HepG2 (cell line): ENCODE data around the gene CNPPD1. TPM values are rescaled to one million over a fixed set of nuclear protein-coding genes. Genes with fewer than 3 reads are reported as not detected.

Source experiments
- ATAC-seq: fragments of 200-7000 bp; cut with Tn5 transposase; 3 replicates; pipeline ENCODE4 v1.9.1; 2020; ENCODE audit warnings: mild to moderate bottlenecking, moderate library complexity
- BruUV-seq: library from RNA; stranded (reverse); fragments of 400-500 nt; replicated peaks from 2 replicates; lab custom pipeline; 2021; lab: Mats Ljungman, UMichigan
- CTCF ChIA-PET: fragments of 300-600 bp; formaldehyde crosslinking; extraction: SDS; loops from one replicate; lab custom pipeline; 2021; ENCODE audit warnings: low total read pairs, inconsistent platforms, low intra/inter-chr PET ratio; lab: Yijun Ruan, JAX
- POLR2A ChIA-PET: fragments of 350-600 bp; sonication (Branson Sonifier 250); formaldehyde crosslinking; loops from one replicate; lab custom pipeline; 2020; ENCODE audit warnings: antibody characterized with exemption, inconsistent platforms; lab: Yijun Ruan, JAX
- DNase-seq: peaks from one replicate; pipeline ENCODE4 v3.0.0-alpha.2; 2015; ENCODE audit warnings: low spot score
- FAIRE-seq: peaks from 3 replicates; lab custom pipeline; 2011; peaks lifted over from hg19 to GRCh38; lab: Jason Lieb, UNC
- H2AFZ ChIP-seq: one replicate; pipeline ENCODE4 v1.6.1; 2011; ENCODE audit warnings: low read length, inconsistent platforms
- H3K27ac ChIP-seq: fragments of 300-600 bp; 3 replicates; pipeline ENCODE4 v1.8.0; 2011; ENCODE audit warnings: mixed run types, mild to moderate bottlenecking, mixed read lengths, low read length, inconsistent platforms; ENCODE audit not compliant: insufficient read depth; ENCODE audit errors: extremely low read length
- H3K27me3 ChIP-seq, 2 experiments: fragments of 200-600 bp in 1 of 2; 2 replicates in 1 of 2; 3 replicates in 1 of 2; pipeline versions ENCODE4 v1.6.0 to v1.8.0; 2011; ENCODE audit warnings: low read length in 2 of 2, mild to moderate bottlenecking in 2 of 2, moderate library complexity in 2 of 2, inconsistent platforms in 1 of 2; ENCODE audit not compliant: insufficient read depth in 2 of 2, control insufficient read depth in 1 of 2
- H3K36me3 ChIP-seq, 2 experiments: fragments of 200-600 bp in 1 of 2; replicated peaks in 1 of 2; 2 replicates in 1 of 2; 3 replicates in 1 of 2; pipeline versions ENCODE4 v1.5.1 to v1.8.0; 2011; ENCODE audit warnings: low read length in 2 of 2, inconsistent platforms in 1 of 2; ENCODE audit not compliant: insufficient read depth in 2 of 2, control insufficient read depth in 1 of 2
- H3K4me1 ChIP-seq: 2 replicates; pipeline ENCODE4 v1.5.1; 2012; ENCODE audit warnings: low read length, inconsistent platforms; ENCODE audit not compliant: insufficient read depth
- H3K4me2 ChIP-seq: 2 replicates; pipeline ENCODE4 v1.6.0; 2011; ENCODE audit warnings: low read depth, low read length, inconsistent platforms
- H3K4me3 ChIP-seq, 3 experiments: fragments of 200-600 bp in 1 of 3; sonication (generic), shearing (Covaris generic) in 1 of 3; replicated peaks in 1 of 3; 2 replicates each; pipeline ENCODE4 v1.5.1; 2011 to 2016; ENCODE audit warnings: low read length in 3 of 3, inconsistent platforms in 2 of 3, low read depth in 2 of 3, mild to moderate bottlenecking in 2 of 3, control low read depth in 1 of 3, mixed read lengths in 1 of 3; ENCODE audit not compliant: insufficient read depth in 1 of 3
- H3K79me2 ChIP-seq: one replicate; pipeline ENCODE4 v1.6.1; 2011; ENCODE audit warnings: low read length, inconsistent platforms; ENCODE audit not compliant: insufficient read depth
- H3K9ac ChIP-seq: 2 replicates; pipeline ENCODE4 v1.6.0; 2011; ENCODE audit warnings: mild to moderate bottlenecking, low read depth, low read length, inconsistent platforms; ENCODE audit not compliant: insufficient read depth
- H3K9me3 ChIP-seq: 2 replicates; pipeline ENCODE4 v1.5.1; 2012; ENCODE audit warnings: mild to moderate bottlenecking, low read length
- H4K20me1 ChIP-seq: 2 replicates; pipeline ENCODE4 v1.6.0; 2011; ENCODE audit warnings: inconsistent platforms, mild to moderate bottlenecking, low read length, moderate library complexity; ENCODE audit not compliant: insufficient read depth
- CBX5 ChIP-seq: sonication (generic); formaldehyde crosslinking; IDR thresholded peaks from 2 replicates; pipeline ENCODE4 v1.4.0; 2020; ENCODE audit warnings: missing genetic modification reagents, borderline replicate concordance
- KLF16 ChIP-seq, 2 experiments: sonication (generic) in 1 of 2; formaldehyde crosslinking in 1 of 2; IDR thresholded peaks; 2 replicates each; pipeline versions ENCODE4 v1.6.1 to v1.8.0; 2016 to 2023; ENCODE audit warnings: missing genetic modification reagents in 2 of 2, missing compliant biosample characterization in 1 of 2
- RAD21 ChIP-seq: fragments of 450-650 bp; formaldehyde crosslinking; IDR thresholded peaks from 2 replicates; pipeline ENCODE4 v1.5.0; 2020; ENCODE audit warnings: mild to moderate bottlenecking
- SIN3B ChIP-seq: fragments of 150-350 bp; IDR thresholded peaks from 2 replicates; pipeline ENCODE4 v1.6.1; 2014; ENCODE audit warnings: low read length
- TSC22D2 ChIP-seq: sonication (generic); formaldehyde crosslinking; IDR thresholded peaks from 2 replicates; pipeline ENCODE4 v1.5.1; 2020; ENCODE audit warnings: missing genetic modification reagents, mild to moderate bottlenecking, borderline replicate concordance
- ZMYM3 ChIP-seq: sonication (generic); formaldehyde crosslinking; IDR thresholded peaks from 2 replicates; pipeline ENCODE4 v1.5.1; 2020; ENCODE audit warnings: mild to moderate bottlenecking, missing genetic modification reagents
- ZNF101 ChIP-seq: sonication (generic); formaldehyde crosslinking; IDR thresholded peaks from 2 replicates; pipeline ENCODE4 v1.4.0; 2020; ENCODE audit warnings: mild to moderate bottlenecking, low read depth, missing genetic modification reagents, borderline replicate concordance
- ZNF782 ChIP-seq: sonication (generic); formaldehyde crosslinking; IDR thresholded peaks from 2 replicates; pipeline ENCODE4 v1.4.0; 2020; ENCODE audit warnings: missing genetic modification reagents, mild to moderate bottlenecking, borderline replicate concordance
- ZSCAN25 ChIP-seq: sonication (generic); formaldehyde crosslinking; IDR thresholded peaks from 2 replicates; pipeline ENCODE4 v1.8.0; 2022; ENCODE audit warnings: mild to moderate bottlenecking, missing genetic modification reagents
- ZSCAN9 ChIP-seq: IDR thresholded peaks from 2 replicates; pipeline ENCODE4 v1.6.1; 2016; ENCODE audit warnings: borderline replicate concordance
- WGBS: methylation state at CpG from one replicate; pipeline ENCODE4 v1.1.6; 2017; ENCODE audit warnings: low lambda C conversion rate; 5-methylcytosine and 5-hydroxymethylcytosine counted together
- in situ Hi-C: cut with HindIII; loops from 2 replicates; pipeline ENCODE4 v1.10.0; 2017; ENCODE audit warnings: low pct_unique_long_range_greater_than_20kb; ENCODE audit not compliant: extremely low pct_ligation_motif_present
- intact Hi-C: fragments of 100-400 bp; cut with micrococcal nuclease; formaldehyde crosslinking; loops from one replicate; pipeline ENCODE4 v1.10.0; 2022; ENCODE audit not compliant: unreplicated experiment
- polyA plus RNA-seq, 8 experiments: library from polyadenylated mRNA; depleted of rRNA in 3 of 8; stranded (reverse) in 7 of 8; unstranded in 1 of 8; fragments of >200 nt; fragmentation: Illumina TruSeq in 4 of 8; extraction: Trizol in 4 of 8; gene quantifications; 2 replicates each; pipeline versions ENCODE4 v1.2.1 to v1.2.3, GENCODE V29; 2011 to 2016; ENCODE audit warnings: low read depth in 4 of 8, missing spikeins in 1 of 8, mixed read lengths in 1 of 8; ENCODE audit not compliant: insufficient read depth in 1 of 8
- total RNA-seq, 5 experiments: library from RNA; depleted of rRNA; stranded (reverse); fragments of >200 nt; fragmentation: Illumina TruSeq; extraction: Trizol; gene quantifications; 2 replicates each; pipeline ENCODE4 v1.2.3, GENCODE V29; 2016; ENCODE audit warnings: low read depth in 1 of 5
- TF ChIP-seq, protein P1 (sequence below): sonication (generic); formaldehyde crosslinking; IDR thresholded peaks from 2 replicates; pipeline ENCODE4 v1.4.0; 2020; ENCODE audit warnings: mild to moderate bottlenecking, missing genetic modification reagents
- TF ChIP-seq, protein P2 (sequence below): sonication (generic); formaldehyde crosslinking; IDR thresholded peaks from 2 replicates; pipeline ENCODE4 v1.9.0; 2021; ENCODE audit warnings: missing genetic modification reagents, mild to moderate bottlenecking, borderline replicate concordance
- TF ChIP-seq, protein P3 (sequence below): sonication (generic); formaldehyde crosslinking; IDR thresholded peaks from 2 replicates; pipeline ENCODE4 v1.5.0; 2020; ENCODE audit warnings: missing genetic modification reagents, mild to moderate bottlenecking, borderline replicate concordance

The CNPPD1 gene
- total and polyA plus RNA-seq, 2 of the 13 experiments (the other 11 are each of a cell fraction or from before 2014, with no cell fraction given), result 35.5 to 49.4 TPM

DNA sequence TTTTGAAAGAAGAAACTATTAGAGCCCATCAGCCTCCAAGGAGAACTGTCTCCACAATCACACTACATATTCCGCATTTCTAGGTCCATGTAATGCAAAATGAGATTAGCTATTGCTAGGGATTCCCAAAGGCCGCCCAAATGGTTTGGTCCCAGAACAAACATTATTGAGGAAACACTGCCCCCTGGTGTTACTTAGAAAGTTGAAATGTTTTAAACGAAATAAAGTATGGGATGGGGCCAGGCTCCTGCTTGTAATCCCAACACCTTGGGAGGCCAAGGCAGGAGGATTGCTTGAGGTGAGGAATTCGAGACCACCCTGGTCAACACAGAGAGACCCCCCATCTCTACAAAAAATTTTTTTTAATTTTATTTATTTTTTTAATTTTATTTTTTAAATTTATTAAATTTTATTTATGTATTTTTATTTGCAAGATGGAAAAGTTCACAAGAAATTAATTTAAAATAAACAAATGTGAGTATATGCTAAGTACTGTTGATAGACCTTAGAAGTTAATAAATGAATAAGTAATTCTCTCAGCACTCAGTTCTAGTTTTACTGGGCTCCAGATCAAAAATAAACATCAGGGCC, 21.6 kb downstream of the CNPPD1 start:
- no peaks in the 10 kb centered on the region for H4K20me1 ChIP-seq
- no peak overlapping the region for H2AFZ ChIP-seq
- BruUV-seq, result no TSS peak
- no peaks in the 10 kb centered on the region for H3K27me3 ChIP-seq
- no peaks in the 10 kb centered on the region for H3K9me3 ChIP-seq
- H3K4me2 ChIP-seq, result no peak overlapping the region
- ChIA-PET CTCF (interaction anchor here (0.8 to 2.8 kb wide), 11 partner anchors 36 to 175 kb away, joined by 3 to 56 read pairs (median 9); no protein-coding TSS in a partner anchor), POLR2A (interaction anchor here (0.9 to 1.1 kb wide), 3 partner anchors 83 to 126 kb away, joined by 3 to 8 read pairs (median 3); no protein-coding TSS in a partner anchor)
- DNase-seq, result peak; percentile 83
- no peak overlapping the region for H3K9ac ChIP-seq
- H3K4me3 ChIP-seq, result no peak overlapping the region
- 10% methylated on average over 4 of the region's 4 CpGs for WGBS
- no peak overlapping the region for H3K27ac ChIP-seq
- in situ Hi-C loops, result loop anchor here (5.0 kb wide), 1 partner anchor 98 kb away; no protein-coding TSS in a partner anchor
- FAIRE-seq, result peak; percentile 65
- intact Hi-C loops, result loop anchor here (1.0 kb wide), 3 partner anchors 84 to 126 kb away; no protein-coding TSS in a partner anchor
- H3K36me3 ChIP-seq, result peaks cover 7 to 25% of the 10 kb centered on the region in 2 experiments
- H3K79me2 ChIP-seq, result no peaks in the 10 kb centered on the region
- ATAC-seq, result peak; percentile 63
- H3K4me1 ChIP-seq, result peaks cover 6% of the 10 kb centered on the region
- no peak for TF ChIP-seq ZNF782 (CRISPR knock-in tag)
- TF ChIP-seq, protein P1, sequence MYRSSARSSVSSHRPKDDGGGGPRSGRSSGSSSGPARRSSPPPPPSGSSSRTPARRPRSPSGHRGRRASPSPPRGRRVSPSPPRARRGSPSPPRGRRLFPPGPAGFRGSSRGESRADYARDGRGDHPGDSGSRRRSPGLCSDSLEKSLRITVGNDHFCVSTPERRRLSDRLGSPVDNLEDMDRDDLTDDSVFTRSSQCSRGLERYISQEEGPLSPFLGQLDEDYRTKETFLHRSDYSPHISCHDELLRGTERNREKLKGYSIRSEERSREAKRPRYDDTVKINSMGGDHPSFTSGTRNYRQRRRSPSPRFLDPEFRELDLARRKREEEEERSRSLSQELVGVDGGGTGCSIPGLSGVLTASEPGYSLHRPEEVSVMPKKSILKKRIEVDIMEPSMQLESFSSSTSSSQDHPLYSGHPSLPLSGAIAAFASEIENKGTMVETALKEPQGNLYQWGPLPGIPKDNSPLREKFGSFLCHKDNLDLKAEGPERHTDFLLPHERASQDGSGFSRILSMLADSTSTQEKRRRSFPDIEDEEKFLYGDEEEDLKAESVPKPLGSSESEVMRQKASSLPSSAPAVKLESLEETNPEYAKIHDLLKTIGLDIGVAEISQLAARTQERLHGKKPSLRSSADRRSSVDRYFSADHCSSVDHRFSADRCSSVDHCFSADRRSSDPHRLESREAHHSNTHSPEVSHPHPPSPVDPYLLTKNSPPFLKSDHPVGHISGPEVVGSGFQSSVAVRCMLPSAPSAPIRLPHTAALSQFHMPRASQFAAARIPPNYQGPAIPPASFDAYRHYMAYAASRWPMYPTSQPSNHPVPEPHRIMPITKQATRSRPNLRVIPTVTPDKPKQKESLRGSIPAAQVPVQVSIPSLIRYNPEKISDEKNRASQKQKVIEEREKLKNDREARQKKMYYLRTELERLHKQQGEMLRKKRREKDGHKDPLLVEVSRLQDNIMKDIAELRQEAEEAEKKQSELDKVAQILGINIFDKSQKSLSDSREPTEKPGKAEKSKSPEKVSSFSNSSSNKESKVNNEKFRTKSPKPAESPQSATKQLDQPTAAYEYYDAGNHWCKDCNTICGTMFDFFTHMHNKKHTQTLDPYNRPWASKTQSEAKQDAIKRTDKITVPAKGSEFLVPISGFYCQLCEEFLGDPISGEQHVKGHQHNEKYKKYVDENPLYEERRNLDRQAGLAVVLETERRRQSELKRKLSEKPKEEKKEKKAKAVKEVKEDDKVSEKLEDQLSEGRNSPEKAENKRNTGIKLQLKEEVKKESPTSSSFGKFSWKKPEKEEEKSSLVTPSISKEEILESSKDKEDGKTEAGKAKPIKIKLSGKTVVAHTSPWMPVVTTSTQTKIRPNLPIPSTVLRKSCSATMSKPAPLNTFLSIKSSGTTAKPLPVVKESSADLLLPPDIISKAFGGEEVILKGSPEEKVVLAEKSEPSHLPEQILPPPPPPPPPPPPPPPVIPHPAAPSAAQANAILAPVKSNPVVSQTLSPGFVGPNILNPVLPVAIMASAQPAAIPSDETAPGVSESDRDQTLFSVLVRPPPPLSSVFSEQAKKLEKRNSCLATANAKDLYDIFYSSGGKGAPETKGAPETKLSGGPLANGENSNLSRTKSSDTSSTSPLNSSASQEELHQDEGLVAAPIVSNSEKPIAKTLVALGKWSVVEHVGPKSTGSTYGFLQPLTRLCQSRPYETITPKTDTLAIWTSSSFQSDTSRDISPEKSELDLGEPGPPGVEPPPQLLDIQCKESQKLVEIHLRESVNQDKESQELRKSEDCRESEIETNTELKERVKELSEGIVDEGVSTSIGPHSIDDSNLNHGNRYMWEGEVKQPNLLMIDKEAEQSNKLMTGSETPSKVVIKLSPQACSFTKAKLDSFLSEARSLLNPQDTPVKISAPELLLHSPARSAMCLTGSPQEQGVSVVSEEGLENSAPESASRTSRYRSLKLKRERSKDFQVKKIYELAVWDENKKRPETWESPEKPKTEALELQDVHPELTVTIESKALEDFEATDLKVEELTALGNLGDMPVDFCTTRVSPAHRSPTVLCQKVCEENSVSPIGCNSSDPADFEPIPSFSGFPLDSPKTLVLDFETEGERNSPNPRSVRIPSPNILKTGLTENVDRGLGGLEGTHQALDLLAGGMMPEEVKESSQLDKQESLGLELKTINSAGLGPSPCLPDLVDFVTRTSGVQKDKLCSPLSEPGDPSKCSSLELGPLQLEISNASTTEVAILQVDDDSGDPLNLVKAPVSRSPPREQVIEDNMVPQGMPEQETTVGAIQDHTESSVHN (CRISPR knock-in tag), result no peak
- no peak for TF ChIP-seq ZNF101 (CRISPR knock-in tag)
- no peak for TF ChIP-seq ZSCAN25 (CRISPR knock-in tag)
- no peak for TF ChIP-seq ZSCAN9
- TF ChIP-seq, protein P2, sequence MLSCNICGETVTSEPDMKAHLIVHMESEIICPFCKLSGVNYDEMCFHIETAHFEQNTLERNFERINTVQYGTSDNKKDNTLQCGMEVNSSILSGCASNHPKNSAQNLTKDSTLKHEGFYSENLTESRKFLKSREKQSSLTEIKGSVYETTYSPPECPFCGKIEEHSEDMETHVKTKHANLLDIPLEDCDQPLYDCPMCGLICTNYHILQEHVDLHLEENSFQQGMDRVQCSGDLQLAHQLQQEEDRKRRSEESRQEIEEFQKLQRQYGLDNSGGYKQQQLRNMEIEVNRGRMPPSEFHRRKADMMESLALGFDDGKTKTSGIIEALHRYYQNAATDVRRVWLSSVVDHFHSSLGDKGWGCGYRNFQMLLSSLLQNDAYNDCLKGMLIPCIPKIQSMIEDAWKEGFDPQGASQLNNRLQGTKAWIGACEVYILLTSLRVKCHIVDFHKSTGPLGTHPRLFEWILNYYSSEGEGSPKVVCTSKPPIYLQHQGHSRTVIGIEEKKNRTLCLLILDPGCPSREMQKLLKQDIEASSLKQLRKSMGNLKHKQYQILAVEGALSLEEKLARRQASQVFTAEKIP, result no peak
- no peak for TF ChIP-seq SIN3B
- no peak for TF ChIP-seq CBX5 (CRISPR knock-in tag)
- 0 out of 2 replicates have a peak, but pooled peaks have one; percentile 44 for TF ChIP-seq TSC22D2
- TF ChIP-seq, protein P3, sequence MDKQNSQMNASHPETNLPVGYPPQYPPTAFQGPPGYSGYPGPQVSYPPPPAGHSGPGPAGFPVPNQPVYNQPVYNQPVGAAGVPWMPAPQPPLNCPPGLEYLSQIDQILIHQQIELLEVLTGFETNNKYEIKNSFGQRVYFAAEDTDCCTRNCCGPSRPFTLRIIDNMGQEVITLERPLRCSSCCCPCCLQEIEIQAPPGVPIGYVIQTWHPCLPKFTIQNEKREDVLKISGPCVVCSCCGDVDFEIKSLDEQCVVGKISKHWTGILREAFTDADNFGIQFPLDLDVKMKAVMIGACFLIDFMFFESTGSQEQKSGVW, result no peak
- TF ChIP-seq RAD21 (CRISPR knock-in tag), result peak; percentile 91
- TF ChIP-seq KLF16 (CRISPR knock-in tag; IDR thresholded peaks at IDR 0.05), result peak in 1 of 2 experiments; percentile 66; a peak in 1 of 4 replicates
- no peak for TF ChIP-seq ZMYM3
